HG03460 (cell line): Measurements from ENCODE around the gene PTPA.
"Not testable (repeated sequence)": the region's sequence is repeated elsewhere in the genome, so short reads cannot be mapped to it uniquely, and the experiment has no call there.

Experiments used
- ATAC-seq: cut with Tn5 transposase; IDR thresholded peaks from one replicate; pipeline ENCODE4 v1.9.1; 2021; ENCODE audit not compliant: unreplicated experiment

Gene PTPA

DNA sequence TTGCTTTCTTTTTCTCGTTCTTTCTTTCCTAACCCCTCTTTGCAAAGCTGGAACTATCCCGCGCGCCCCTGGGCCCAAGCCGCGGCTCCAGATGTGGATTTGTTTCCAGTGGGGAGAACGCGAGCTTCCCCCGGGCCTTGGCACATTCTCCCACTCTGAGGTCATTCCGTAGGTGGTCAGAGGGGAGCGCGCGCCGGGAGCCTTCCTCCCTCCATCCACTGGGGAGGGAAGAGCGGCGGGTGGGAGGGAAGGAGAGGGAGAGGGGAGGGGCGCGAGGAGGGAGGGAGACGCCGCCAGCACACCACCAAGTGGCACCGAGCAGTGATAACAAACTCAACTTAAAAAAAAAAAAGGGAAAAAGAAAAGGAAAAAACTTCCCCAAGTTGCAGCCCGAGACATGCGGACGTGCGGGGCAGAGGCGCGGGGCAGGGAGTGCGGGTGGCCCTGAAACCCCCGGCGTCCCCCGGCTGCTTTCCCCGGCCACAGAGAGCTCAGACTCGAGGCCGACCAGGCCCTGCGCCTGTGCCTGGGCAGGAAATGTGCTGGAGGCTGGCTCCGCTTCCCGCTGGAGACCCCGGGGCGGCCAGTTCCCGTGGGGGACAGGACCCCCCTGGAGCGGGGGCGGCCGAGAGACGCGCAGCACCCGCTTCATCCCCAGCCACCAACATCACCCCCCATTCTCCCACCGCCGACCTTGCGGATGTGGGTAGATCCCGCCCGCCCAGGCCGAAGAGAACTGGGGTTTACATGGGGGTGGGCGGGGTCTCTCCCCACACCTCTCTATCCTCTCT is 63.7 kb downstream of the PTPA start:
- no peak for ATAC-seq

GRCh38 chr9:129175515-129175824 is 64.3 kb downstream of the PTPA start:
- no peak for ATAC-seq

GRCh38 chr9:129175825-129176633 is 64.8 kb downstream of the PTPA start:
- no peak for ATAC-seq

DNA sequence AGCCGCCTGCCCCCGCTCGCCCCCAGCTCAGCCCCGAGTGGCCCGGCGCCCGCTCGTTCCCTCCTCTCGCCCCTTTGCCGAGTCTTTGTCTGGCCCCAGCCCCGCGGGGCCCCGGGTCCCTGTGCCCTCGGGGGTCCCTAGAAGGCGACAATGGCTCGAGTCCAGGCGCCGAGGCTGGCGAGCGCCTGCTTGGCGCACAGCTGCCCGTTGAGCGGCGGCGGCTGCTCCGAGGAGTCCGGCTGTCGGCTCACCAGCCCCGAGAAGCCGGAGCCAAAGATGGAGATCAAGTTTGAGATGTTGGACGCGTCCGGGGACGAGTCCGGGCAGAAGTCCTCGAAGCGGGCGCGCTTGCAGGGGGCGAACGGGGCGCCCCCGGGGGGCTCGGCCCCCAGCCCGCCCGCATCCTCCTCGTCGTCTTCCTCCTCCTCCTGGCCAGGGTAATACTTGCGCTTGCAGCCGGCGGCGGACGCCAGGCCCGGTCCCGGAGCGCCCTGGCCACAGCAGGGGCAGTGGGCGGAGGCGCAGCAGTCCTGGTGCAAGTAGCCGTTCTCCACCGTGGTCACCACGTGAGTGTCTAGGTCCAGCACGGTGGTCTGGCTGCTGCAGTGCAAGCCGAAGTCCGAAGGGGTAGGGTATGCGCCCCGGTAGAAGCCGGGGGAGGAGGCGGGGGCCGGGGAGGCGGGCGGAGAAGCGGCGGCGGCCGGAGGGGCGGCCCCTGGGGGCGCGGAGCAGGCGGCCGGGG is 65.7 kb downstream of the PTPA start:
- no peak for ATAC-seq

DNA sequence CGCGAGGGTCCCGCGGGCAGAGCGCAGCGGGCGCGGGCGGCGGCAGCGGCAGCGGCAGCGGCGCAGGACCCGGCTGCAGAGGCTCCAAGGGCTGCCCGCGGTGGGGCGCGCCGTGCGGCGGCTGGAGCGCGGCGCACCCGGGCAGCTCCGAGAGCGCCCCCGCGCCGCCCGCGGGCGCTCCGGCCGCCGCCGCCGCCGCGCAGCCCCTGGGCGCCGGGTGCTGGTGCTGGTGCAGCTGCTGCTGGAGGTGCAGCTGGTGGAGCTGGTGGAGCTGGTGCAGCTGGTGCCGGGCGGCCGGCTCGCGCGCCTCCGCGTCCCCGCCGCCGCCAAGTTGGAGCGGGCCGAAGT is 66.2 kb downstream of the PTPA start:
- ATAC-seq: peak; percentile 18

DNA sequence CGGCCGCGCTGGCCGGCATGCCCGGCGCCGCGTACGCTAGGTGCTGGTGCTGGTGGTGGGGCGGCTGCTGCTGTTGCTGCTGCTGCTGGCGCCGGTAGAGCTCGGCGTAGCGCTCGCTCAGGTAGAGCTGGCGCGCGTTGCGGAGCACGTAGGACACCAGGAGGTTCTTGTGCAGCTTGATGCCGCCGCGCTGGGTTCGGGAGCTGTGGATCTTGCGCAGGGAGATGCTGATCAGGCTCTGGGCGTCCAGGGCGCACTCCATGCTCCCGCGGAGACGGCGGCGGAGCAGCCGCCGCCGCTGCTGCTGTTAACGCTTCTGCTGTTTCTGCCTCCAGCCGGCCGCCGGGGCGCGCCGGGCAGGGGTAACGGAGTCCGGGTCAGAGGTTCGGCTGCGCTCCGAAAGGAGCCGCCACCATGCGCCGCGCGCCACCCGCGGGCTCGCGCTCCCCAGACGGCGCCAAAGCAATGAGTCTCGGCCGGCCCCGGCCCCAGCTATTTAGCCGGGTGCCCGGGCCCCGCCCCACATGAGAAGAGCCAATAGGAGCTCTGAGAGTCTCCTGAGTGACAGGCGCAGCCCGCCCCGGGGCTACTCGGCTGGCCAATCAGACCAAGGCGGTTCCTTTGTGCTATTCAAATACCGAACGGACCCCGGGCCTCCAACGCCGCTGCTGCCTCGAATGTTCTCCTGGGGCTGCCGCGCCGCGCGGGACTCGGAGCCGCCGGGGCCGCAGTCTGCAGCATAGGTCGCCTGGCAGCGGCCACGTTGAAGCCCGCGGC is 66.8 kb downstream of the PTPA start, which contains the start of gene IER5L:
IER5L (minus strand) TSS at position 471 of the 777 bp plus-strand sequence; CDS start at position 262, 209 bp downstream.
- ATAC-seq: peak; percentile 78

DNA sequence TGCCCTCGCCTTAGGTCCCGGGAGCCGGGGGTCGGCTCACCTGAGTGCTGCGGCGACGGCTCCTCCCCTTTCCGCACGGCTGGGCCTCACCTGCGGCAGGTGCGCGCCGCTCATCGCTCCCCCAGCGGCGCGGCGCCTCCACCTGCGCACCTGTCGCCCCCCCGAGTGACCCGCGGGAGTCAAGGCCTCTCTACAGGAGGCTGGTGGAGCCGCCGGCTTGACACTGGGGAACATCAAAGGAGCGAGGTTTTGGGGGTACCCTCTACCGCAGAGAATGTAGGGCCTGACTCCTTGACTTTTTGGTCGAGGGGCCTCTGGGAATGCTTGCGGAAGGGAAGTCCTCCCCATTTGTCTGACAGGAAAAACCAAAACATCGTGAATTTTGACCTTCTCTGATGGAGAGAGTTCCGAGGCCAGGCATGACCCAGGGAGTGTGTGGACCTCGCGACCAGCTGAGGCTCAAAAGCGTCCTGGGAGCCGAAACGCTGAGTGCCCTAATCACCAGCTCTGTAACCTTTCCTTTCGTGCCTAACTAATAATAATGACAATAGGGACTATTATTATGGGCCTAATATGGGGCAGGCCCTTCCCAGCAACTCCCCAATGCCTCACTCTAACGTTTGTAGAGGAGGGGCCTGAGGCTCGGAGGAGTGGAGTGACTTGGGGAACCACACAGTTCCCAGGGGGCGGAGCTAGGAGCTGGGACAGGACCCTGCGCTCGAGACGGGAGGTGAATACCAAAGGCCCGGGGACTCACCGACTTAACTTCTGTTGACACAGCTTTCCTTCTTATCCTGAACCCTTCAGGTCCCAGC is 67.6 kb downstream of the PTPA start:
- ATAC-seq: no peak

GRCh38 chr9:129181246-129181645 is 70.0 kb downstream of the PTPA start:
- no peak for ATAC-seq

DNA sequence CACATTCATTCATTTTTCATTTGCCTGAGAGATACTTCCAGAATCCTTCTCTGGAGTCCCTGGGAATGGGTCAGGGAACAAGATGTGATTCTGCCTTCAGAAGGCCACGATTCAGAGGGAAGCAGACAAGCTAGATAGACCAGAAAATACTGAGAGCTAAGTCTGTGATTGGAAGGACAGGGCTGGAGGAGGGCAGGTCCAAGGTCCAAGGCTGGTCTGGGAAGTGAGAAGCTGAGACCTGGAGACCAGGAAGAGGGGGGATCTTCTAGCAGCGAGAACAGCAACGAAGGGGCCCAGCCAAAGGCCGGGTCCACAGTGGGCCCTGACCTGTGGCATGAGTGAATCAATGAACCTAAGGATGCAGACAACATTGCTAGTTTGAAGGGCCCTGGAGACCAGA is 70.9 kb downstream of the PTPA start:
- ATAC-seq: no peak

GRCh38 chr9:129182625-129183494 is 71.6 kb downstream of the PTPA start:
- no peak for ATAC-seq

GRCh38 chr9:129183495-129184218 is 72.4 kb downstream of the PTPA start:
- ATAC-seq: no peak

DNA sequence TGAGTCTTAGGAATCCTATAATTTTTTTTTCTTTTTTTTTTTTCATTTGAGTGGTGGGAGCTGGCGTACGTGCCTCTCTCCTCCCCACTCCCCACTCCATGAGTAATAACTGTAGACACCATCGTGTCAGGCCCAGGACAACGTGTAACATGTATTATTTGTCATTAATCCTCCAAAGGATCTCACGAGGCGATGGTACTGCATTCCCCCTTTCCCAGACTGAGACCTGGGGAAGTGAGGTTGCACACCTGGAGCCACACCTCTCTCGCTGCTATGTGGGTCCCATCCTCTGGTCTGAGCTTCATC is 73.0 kb downstream of the PTPA start:
- no peak for ATAC-seq

GRCh38 chr9:129184596-129185122 is 73.4 kb downstream of the PTPA start:
- no peak for ATAC-seq

DNA sequence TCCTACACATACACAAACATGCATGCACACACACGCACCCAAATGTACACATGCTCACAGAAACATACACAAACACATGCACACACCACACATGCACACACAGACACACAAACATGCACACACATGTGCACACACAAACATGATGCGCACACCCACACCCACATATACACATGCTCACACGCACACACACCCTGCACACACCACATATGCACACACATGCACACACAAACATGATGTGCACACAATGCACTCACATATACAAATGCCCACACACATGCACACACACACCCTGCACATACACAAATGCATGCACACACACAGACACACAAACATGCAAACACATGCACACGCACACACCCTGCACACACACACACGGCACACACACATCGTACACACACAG is 74.2 kb downstream of the PTPA start:
- no peak for ATAC-seq

GRCh38 chr9:129185991-129186390 is 74.8 kb downstream of the PTPA start:
- no peak for ATAC-seq

DNA sequence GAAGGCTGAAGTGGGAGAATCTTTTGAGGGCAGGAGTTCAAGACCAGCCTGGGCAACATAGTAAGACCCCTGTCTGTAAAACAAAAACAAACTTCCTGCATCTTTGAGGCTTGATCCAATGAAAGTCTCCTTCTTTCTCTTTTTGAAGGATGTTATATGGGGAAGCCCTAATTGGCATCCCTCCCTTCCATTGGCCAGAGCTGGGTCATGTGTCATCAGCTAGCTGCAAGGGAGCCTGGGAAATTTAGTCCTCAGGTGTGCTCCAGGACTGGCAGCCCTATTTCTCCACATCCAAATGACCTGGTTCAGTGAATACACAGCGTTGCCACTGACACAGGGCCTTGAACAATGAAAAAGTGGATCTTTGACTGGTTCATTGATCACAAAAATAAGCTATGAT is 75.8 kb downstream of the PTPA start:
- no peak for ATAC-seq

DNA sequence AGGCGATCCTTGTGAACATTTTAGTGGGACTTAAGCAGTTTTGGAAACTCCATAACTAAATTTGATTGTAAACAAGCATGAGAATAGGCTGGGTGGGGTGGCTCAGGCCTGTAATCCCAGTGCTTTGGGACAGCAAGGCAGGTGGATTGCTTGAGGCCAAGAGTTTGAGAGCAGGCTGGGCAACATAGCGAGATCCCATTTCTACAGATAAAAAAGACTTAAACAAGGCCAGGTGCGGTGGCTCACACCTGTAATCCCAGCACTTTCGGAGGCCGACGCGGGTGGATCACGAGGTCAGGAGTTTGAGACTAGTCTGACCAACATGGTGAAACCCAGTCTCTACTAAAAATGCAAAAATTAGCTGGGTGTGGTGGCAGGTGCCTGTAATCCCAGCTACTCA is 78.8 kb downstream of the PTPA start:
- ATAC-seq: not testable (repeated sequence)

- no peak for ATAC-seq
Observed at GRCh38 chr9:129191234-129191633, 80.0 kb downstream of the PTPA start.
